Measurements from ENCODE around the gene TSPAN10. TPM values are rescaled to one million over a fixed set of nuclear protein-coding genes. Genes with fewer than 3 reads are reported as not detected.

TSPAN10 gene
- total and polyA plus RNA-seq, 2 of the 13 experiments (the other 11 are each of a cell fraction or from before 2014, with no cell fraction given) = 0.54 to 0.75 TPM

DNA sequence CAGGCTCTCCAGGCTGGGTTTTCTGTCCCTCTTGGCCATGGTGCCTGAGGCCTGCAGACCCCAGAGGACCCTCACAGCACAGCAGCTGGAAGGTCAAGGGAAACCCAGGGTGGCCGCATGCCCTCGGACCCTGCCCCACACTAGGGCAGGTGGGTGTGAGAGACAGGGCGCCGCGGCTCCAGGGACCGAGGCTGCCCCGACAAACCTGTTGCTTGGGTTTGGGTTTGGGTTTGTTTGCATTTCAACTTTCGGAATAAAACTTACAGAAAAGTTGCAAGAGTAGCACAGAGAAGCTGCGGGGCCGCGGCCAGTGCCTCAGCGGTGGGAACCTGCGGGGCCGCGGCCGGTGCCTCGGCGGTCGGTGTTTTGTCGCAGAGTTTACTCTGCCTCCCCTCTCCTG lies 54.6 kb downstream of the TSPAN10 start:
- intact Hi-C loops (cut with micrococcal nuclease; ENCODE audit: unreplicated experiment) = no loop called here
- H3K9ac ChIP-seq (ENCODE audit: insufficient read depth, low read depth, low read length) = no peak overlapping the region
- no peaks in the 10 kb centered on the region for H3K4me1 ChIP-seq (ENCODE audit: insufficient read depth, low read length)
- CTCF ChIA-PET (ENCODE audit: low intra/inter-chr PET ratio, low total read pairs) = no interaction called here
- WGBS (ENCODE audit: low lambda C conversion rate) = 99% methylated on average over 18 of the region's 20 CpGs
- TF ChIP-seq RBFOX2 (IDR thresholded peaks at IDR 0.05; ENCODE audit: low read depth, low read length) = peak; percentile 62
- TF ChIP-seq CENPX (CRISPR knock-in tag; IDR thresholded peaks at IDR 0.05) = no peak
- H4K20me1 ChIP-seq (ENCODE audit: insufficient read depth, low read length) = no peaks in the 10 kb centered on the region
- no peaks in the 10 kb centered on the region for H3K9me3 ChIP-seq (ENCODE audit: low read length)
- POLR2A ChIA-PET = no interaction called here
- FAIRE-seq (no peak), ATAC-seq (no peak), DNase-seq (ENCODE audit: low spot score) (no peak)
- no TSS peak for BruUV-seq (replicated peaks)
- H3K27me3 ChIP-seq (ENCODE audit: control insufficient read depth in 1 of 2, insufficient read depth in 2 of 2, low read length in 2 of 2) = no peaks in the 10 kb centered on the region; a peak in 1 of 5 replicates
- H3K27ac ChIP-seq (ENCODE audit: extremely low read length, insufficient read depth, low read length) = no peak overlapping the region
- peaks cover 78 to 97% of the 10 kb centered on the region in 2 experiments for H3K36me3 ChIP-seq (replicated peaks in 1 of 2; ENCODE audit: control insufficient read depth in 1 of 2, insufficient read depth in 2 of 2, low read length in 2 of 2)
- no peak overlapping the region for H3K4me2 ChIP-seq (ENCODE audit: low read depth, low read length)
- in situ Hi-C loops (cut with HindIII; ENCODE audit: extremely low pct_ligation_motif_present, low pct_unique_long_range_greater_than_20kb) = no loop called here
- no peak overlapping the region for H2AFZ ChIP-seq (ENCODE audit: low read length)
- H3K79me2 ChIP-seq (ENCODE audit: insufficient read depth, low read length) = no peaks in the 10 kb centered on the region
- H3K4me3 ChIP-seq (replicated peaks in 1 of 3; ENCODE audit: insufficient read depth in 1 of 3, low read depth in 2 of 3, low read length in 3 of 3) = no peak overlapping the region

DNA sequence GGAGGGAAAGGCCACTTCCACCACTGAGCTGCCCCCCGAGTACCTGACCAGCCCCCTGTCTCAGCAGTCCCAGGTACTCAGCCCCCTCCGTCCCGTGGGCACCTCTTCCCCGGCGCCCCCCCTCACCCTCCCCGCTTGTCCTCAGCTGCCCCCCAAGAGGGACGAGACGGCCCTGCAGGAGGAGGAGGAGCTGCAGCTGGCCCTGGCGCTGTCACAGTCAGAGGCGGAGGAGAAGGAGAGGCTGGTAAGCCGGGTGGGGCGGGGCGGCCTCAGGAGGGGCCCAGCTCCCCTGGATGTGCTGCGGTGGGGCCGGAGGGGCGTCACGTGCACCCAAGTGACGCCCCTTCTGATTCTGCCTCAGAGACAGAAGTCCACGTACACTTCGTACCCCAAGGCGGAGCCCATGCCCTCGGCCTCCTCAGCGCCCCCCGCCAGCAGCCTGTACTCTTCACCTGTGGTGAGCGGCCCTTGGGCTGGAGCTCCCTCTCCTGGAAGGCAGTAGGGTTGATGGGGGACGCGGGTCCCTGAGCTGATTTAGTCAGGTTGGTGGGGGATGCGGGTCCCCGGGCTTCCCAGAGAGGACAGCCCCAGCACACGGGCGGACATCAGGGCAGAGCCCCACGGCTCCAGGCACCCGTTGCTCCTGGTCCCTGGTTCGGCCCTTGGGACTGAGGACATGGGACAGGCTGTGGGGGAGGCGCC lies 56.7 kb downstream of the TSPAN10 start:
- no peaks in the 10 kb centered on the region; the same call in 1 of the 2 replicates for H4K20me1 ChIP-seq (ENCODE audit: insufficient read depth, low read length)
- ChIA-PET POLR2A (interaction anchor here (0.9 to 2.1 kb wide), 5 partner anchors 9 to 28 kb away, joined by 3 to 8 read pairs (median 5); partner anchors contain the start of genes ARL16, HGS and MRPL12), CTCF (ENCODE audit: low intra/inter-chr PET ratio, low total read pairs) (no interaction called here)
- ATAC-seq = peak; percentile 31
- no peaks in the 10 kb centered on the region for H3K9me3 ChIP-seq (ENCODE audit: low read length)
- WGBS (ENCODE audit: low lambda C conversion rate) = 95% methylated on average over 32 of the region's 35 CpGs
- no peak overlapping the region for H3K27ac ChIP-seq (ENCODE audit: extremely low read length, insufficient read depth, low read length)
- no peak for FAIRE-seq
- in situ Hi-C loops (cut with HindIII; ENCODE audit: extremely low pct_ligation_motif_present, low pct_unique_long_range_greater_than_20kb) = no loop called here
- H3K79me2 ChIP-seq (ENCODE audit: insufficient read depth, low read length) = peaks cover 5% of the 10 kb centered on the region
- H3K9ac ChIP-seq (ENCODE audit: insufficient read depth, low read depth, low read length) = no peak overlapping the region
- H3K4me1 ChIP-seq (ENCODE audit: insufficient read depth, low read length) = no peaks in the 10 kb centered on the region
- intact Hi-C loops (cut with micrococcal nuclease; ENCODE audit: unreplicated experiment) = no loop called here
- H3K4me2 ChIP-seq (ENCODE audit: low read depth, low read length) = no peak overlapping the region
- no peak for DNase-seq (ENCODE audit: low spot score)
- H3K27me3 ChIP-seq (ENCODE audit: control insufficient read depth in 1 of 2, insufficient read depth in 2 of 2, low read length in 2 of 2) = no peaks in the 10 kb centered on the region; a peak in 1 of 5 replicates
- no peak overlapping the region for H3K4me3 ChIP-seq (replicated peaks in 1 of 3; ENCODE audit: insufficient read depth in 1 of 3, low read depth in 2 of 3, low read length in 3 of 3)
- H3K36me3 ChIP-seq (replicated peaks in 1 of 2; ENCODE audit: control insufficient read depth in 1 of 2, insufficient read depth in 2 of 2, low read length in 2 of 2) = peaks cover 71 to 92% of the 10 kb centered on the region in 2 experiments
- BruUV-seq (replicated peaks) = no TSS peak
- H2AFZ ChIP-seq (ENCODE audit: low read length) = no peak overlapping the region
- no peak for TF ChIP-seq ELF3 (CRISPR knock-in tag; IDR thresholded peaks at IDR 0.05)
- TF ChIP-seq AGO2 (optimal IDR thresholded peaks at IDR 0.05; ENCODE audit: low read depth, low read length) = peak; percentile 80
- no peak for TF ChIP-seq ZNF816 (CRISPR knock-in tag; IDR thresholded peaks at IDR 0.05; ENCODE audit: borderline replicate concordance)
- no peak for TF ChIP-seq MZF1 (CRISPR knock-in tag; IDR thresholded peaks at IDR 0.05; ENCODE audit: borderline replicate concordance)
- TF ChIP-seq, protein P1, sequence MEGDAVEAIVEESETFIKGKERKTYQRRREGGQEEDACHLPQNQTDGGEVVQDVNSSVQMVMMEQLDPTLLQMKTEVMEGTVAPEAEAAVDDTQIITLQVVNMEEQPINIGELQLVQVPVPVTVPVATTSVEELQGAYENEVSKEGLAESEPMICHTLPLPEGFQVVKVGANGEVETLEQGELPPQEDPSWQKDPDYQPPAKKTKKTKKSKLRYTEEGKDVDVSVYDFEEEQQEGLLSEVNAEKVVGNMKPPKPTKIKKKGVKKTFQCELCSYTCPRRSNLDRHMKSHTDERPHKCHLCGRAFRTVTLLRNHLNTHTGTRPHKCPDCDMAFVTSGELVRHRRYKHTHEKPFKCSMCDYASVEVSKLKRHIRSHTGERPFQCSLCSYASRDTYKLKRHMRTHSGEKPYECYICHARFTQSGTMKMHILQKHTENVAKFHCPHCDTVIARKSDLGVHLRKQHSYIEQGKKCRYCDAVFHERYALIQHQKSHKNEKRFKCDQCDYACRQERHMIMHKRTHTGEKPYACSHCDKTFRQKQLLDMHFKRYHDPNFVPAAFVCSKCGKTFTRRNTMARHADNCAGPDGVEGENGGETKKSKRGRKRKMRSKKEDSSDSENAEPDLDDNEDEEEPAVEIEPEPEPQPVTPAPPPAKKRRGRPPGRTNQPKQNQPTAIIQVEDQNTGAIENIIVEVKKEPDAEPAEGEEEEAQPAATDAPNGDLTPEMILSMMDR (CRISPR knock-in tag; IDR thresholded peaks at IDR 0.05) = peak; percentile 48
- TF ChIP-seq, protein P2, sequence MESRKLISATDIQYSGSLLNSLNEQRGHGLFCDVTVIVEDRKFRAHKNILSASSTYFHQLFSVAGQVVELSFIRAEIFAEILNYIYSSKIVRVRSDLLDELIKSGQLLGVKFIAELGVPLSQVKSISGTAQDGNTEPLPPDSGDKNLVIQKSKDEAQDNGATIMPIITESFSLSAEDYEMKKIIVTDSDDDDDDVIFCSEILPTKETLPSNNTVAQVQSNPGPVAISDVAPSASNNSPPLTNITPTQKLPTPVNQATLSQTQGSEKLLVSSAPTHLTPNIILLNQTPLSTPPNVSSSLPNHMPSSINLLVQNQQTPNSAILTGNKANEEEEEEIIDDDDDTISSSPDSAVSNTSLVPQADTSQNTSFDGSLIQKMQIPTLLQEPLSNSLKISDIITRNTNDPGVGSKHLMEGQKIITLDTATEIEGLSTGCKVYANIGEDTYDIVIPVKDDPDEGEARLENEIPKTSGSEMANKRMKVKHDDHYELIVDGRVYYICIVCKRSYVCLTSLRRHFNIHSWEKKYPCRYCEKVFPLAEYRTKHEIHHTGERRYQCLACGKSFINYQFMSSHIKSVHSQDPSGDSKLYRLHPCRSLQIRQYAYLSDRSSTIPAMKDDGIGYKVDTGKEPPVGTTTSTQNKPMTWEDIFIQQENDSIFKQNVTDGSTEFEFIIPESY (CRISPR knock-in tag; IDR thresholded peaks at IDR 0.05) = peak; percentile 96
- TF ChIP-seq, protein P3, sequence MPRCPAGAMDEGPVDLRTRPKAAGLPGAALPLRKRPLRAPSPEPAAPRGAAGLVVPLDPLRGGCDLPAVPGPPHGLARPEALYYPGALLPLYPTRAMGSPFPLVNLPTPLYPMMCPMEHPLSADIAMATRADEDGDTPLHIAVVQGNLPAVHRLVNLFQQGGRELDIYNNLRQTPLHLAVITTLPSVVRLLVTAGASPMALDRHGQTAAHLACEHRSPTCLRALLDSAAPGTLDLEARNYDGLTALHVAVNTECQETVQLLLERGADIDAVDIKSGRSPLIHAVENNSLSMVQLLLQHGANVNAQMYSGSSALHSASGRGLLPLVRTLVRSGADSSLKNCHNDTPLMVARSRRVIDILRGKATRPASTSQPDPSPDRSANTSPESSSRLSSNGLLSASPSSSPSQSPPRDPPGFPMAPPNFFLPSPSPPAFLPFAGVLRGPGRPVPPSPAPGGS (CRISPR knock-in tag; IDR thresholded peaks at IDR 0.05) = no peak
- no peak for TF ChIP-seq ZNF776 (CRISPR knock-in tag; IDR thresholded peaks at IDR 0.05)
- no peak for TF ChIP-seq ZBTB7A (CRISPR knock-in tag; IDR thresholded peaks at IDR 0.05)
- 0 out of 2 replicates have a peak, but pooled peaks have one; percentile 42 for TF ChIP-seq HES4 (CRISPR knock-in tag; IDR thresholded peaks at IDR 0.05; ENCODE audit: borderline replicate concordance)
- TF ChIP-seq PCBP1 (IDR thresholded peaks at IDR 0.05; ENCODE audit: borderline replicate concordance, low read depth, low read length) = 0 out of 2 replicates have a peak, but pooled peaks have one; percentile 35

All from HepG2 (cell line).